GM18499 (cell line): ENCODE results near the gene ABCG5.
A peak's percentile ranks its signal among the peaks of the same experiment; 100 is the strongest.

Experiments
- ATAC-seq: cut with Tn5 transposase; IDR thresholded peaks from one replicate; pipeline ENCODE4 v1.9.1; 2021; ENCODE audit warnings: moderate number of reproducible peaks; ENCODE audit not compliant: insufficient read depth, unreplicated experiment

Gene ABCG5

DNA sequence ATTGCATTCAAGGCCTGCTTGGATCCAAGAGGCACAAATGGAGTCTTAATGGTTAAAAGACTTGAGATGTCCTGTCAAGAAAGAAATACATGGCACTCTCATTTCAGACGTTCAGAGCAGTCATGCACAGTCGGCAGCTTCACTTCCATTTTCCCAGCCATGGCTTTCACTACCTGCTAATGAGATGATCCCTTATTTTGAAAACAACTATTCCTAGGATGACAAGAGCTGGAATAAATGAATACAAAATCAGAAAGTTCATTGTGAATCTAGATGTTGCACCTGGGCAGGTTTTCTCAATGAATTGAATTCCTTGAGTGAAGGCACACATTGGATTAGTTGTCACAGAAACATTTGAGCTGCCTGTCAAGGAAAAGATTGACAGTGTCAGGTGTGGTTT is 25.7 kb downstream of the ABCG5 start:
- no peak for ATAC-seq

DNA sequence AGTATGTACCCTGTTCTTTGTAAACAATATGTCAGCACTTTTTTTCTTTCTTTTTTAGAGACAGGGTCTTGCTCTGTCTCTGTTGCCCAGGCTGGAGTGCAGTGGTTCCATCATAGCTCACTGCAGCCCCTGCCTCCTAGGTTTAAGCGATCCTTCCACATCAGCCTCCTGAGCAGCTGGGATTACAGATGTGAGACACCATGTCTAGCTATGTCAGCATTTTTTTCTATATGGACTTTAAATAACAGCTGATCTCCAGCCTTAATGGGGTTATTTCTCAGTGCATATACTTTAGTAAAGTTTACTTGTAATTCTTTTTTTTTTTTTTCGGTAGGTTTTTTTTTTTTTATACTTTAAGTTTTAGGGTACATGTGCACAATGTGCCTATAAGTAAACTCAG is 26.6 kb downstream of the ABCG5 start:
- no peak for ATAC-seq

DNA sequence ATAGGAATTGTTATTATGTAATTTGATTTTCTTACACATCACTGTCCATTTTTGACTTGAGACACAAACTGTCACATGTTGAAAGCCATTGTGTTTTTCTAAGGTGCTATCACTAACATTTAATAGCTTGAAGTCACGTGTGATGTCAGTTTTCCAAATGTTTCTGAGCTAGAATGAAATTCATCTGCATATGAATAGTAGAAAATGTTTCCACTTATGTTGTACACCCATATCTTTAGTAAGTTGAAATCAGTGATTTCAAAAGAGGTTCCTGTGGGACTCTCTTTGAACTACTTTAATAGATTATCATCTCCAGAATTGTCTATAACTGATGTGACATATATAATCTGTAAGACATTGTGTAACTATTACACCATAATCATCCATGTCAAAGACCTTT is 27.8 kb downstream of the ABCG5 start:
- no peak for ATAC-seq

DNA sequence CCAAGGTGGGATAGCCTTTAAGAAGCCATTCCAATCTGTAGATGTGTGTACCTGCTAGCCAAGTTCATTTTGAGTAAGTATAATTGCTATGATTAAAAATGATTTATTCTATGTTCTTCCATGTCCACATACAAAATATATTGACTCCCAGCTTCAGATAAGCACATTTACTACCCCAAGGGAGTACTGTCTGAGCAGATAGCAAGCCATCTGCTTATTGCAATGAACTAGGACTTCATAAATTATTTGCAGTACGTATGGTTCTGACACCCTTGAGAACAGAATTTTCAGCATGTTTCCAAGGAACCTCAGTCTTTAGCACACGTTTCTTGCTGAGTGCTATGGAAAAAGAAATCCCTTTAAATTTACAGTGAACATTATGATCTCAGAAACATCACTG is 28.2 kb downstream of the ABCG5 start:
- no peak for ATAC-seq

DNA sequence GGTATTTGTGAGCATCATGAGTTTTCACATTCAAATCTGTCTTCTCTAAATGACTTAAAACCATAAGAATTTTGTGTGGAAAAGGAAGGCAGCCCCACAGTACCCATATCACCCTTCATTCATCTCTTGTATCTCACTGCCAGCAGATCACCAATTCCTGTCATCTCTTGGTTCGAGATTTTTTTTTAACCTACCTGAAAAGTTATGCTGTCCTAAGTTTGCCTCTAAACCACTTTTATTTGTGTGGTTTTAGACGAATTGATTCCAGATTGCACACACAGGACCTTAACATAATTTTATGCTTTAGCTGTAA is 32.0 kb downstream of the ABCG5 start:
- no peak for ATAC-seq

DNA sequence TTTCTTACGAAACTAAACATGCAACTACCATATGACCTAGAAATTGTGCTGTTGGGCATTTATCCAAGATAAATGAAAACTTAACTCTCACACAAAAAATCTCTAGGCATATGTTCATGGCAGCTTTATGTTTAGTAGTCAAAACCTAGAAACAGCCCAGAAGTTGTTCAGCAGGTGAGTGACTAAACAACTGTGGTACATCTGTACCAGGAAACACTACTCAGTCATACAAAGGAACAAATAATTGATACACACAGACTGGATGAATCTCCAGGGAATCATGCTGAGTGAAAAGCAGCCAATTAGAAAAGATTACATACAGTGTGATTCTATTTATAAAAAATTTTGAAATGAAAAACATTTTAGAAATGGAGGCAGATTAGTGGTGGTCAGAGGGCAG is 35.5 kb downstream of the ABCG5 start:
- no peak for ATAC-seq

DNA sequence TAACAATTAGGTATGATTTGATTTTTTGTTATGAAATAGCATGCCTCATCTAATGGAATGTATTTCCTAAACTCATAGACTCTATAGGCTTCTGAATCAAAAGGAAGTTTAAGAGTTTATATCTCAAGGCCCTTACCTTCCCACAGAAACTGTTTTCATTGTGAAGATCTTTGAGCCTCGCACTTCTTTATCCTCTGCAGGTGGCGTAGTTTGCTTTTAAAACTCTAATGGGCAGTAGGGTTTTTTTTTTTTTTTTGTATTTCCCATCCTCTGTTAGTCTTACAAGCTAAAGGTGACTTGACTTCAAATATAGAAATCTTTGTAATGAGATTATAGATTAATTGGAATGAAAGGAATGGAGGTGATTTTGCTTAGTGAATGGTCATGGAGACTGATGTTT is 36.5 kb downstream of the ABCG5 start:
- ATAC-seq = no peak

DNA sequence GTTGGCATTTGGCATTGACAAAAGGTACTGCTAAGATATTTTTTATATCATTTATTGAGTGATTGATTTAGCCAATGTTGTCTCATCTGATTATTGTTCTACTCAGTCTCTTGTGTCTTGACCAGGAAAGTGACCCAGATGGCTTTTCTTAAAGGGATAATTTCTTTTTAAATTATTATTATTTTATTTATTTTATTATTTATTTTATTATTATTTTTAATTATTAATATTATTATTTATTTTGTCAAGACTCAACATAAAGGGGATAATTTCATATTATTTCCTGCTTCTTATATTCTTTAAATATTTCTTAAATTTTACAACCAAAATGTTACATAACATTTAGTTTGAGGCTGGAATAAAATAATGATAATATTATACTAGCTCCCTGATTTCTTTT is 37.7 kb downstream of the ABCG5 start:
- no peak for ATAC-seq

DNA sequence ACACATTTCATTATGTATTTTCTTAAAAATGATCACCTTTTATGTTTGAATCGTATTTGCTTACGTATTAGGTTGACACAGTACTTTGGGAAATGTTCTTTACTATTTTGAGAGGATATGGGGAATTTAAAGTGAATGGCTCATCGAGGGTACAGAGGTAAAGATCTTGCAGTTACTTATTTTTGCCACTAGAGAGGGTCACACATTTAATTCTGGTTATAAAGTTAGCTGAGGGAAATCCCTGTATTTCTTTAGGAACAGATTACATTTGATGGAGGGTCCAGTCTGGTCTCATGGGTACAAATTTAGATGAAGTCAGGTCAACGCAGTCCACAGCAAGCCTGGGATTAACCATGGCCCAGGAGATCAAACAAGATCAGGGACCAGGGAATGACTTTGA is 40.3 kb downstream of the ABCG5 start:
- no peak for ATAC-seq

DNA sequence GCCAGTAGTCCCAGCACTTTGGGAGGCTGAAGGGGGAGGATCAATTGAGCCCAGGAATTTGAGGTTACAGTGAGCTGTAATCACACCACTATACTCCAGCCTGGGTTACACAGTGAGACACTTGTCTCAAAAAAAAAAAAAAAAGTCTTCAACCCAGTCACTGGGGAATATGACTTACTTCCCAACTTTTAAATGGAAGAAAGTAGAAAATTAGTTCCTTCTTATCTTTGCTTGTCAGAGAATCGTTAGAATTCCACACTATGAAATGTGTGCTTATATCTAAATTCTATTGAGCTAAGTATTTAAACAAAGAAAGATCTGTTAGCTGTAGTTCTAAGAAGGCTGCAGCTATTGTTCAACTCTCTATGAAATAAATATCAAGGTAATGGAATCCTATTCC is 42.4 kb downstream of the ABCG5 start:
- ATAC-seq = no peak

DNA sequence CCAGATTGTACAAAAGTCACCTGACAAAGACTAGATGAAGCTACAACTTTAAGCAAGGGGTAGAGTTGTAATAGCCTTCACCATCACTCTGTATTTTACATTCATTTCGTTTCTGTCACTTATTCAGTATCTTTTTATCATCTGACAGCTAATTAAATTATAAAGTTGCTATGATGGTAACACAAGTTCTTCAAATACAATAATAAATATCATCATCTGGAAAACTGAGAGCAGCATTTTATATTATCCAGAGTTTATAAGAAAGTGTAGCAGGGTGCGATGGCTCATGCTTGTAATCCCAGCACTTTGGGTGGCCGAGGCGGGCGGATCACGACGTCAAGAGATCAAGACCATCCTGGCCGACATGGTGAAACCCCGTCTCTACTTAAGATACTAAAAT is 43.7 kb downstream of the ABCG5 start:
- ATAC-seq = no peak

DNA sequence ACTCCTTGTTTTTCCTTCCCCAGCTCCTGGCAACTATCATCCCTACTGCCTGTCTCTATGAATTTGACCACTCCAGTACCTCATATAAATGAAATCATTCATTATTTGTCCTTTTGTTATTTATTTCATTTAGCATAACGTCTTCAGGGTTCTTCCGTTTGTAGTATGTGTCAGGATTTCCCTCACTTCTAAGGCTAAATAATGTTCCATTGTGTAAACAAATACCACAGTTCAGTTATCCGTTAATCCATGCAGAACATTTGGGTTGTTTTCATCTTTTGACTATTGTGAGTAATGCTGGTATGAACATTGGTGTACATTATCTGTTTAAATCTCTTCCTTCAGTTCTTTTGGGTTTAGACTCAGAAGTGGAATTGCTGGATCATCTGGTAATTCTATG is 46.0 kb downstream of the ABCG5 start:
- no peak for ATAC-seq

DNA sequence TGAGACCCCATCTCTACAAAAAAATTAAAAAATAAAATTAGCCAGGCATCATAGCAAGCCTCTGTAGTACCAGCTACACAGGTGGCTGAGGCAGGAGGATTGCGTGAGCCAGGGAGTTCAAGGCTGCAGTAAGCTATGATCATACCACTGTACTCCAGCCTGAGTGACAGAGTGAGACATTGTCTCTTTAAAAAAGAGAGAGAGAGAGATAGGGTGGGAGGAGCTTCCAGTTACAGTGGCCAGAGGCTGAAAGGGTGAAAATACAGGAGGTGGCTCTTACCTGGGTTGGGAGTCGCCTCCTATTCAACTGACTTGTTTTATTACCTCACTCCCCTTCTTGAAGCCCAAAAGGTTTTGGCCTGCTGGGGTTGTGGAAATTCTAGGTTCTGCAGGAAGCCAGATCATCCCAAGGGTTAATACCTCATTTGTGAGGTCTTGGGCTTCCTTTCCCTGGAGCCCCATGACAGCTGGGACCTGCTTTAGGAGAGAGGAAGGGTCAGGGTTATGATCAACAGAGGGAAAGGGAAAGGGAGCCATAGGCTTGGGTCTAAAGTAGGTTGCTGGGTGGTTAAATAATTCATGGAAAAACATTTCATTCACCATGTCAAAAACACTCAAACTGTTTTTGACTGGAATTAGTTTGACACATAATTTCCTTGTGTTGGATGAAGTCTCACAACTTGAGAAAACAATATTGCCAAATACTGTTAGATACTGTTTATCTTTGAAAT is 47.4 kb downstream of the ABCG5 start:
- no peak for ATAC-seq

DNA sequence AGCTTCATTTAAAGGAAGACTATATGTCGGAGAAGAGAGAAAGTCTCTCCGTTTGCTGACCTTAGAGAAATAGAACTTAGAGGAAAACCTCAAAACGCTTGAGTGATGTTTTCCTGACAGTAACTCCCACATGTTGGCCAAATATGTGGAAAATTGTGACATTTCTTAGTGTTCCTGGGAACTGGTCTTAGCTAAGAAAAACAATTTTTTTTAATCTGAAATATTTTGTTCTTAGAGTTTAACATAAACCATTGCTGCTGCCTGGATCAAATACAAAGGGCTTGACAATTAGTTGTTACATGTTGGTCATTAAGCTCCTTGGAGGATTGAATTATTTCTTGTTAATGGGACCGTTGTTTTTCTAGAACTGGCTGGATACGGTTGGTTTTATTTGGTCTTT is 48.5 kb downstream of the ABCG5 start:
- no peak for ATAC-seq

DNA sequence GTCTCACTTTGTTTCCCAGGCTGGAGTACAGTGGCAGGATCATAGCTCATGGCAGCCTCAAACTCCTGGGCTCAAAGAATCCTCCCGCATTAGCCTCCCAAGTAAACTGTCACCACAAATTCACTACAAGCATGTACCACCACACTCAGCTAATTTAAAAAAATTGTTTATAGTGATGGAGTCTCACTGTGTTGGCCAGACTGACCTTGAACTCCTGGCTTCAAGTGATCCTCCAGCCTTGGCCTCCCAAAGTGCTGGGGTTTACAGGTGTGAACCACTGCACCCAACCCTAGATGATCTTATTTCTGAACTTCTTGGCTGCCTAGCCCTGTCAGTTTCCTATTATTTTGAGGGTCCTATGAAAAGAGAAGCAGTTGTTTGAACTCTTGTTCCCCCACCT is 50.0 kb downstream of the ABCG5 start:
- no peak for ATAC-seq

DNA sequence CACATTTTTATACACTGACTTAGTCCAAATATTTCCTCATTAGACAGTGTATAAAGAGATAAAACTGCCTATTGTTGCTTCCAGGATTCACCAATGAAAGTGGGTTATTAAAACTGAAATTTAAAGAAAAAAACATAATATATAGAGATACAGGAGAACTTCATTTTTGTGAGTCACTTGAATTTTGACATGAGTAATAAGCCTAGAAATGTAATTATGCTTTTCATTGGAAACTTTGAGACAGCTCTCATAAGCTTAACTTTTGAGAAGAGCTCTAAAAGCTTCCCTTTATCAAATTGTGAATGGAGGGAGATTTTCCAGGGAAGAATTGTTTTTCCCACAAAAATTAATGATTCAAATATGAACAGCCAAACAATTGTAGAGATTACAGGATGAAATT is 50.7 kb downstream of the ABCG5 start:
- no peak for ATAC-seq

DNA sequence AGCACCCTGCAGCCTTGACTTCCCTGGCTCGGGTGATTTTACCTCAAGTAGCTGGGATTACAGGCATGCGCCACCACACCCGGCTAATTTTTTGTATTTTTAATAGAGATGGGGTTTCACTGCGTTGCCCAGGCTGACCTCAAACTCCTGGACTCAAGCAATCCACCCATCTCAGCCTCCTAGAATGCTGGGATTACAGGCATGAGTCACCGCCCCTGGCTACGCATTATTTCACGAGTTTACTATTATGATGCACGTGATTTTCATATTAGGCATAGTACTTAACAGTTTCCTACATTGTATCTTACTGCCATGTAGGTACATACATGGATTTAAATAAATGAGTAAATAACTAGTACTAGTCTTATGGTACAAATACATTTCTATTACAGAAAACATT is 60.4 kb downstream of the ABCG5 start:
- ATAC-seq = no peak

DNA sequence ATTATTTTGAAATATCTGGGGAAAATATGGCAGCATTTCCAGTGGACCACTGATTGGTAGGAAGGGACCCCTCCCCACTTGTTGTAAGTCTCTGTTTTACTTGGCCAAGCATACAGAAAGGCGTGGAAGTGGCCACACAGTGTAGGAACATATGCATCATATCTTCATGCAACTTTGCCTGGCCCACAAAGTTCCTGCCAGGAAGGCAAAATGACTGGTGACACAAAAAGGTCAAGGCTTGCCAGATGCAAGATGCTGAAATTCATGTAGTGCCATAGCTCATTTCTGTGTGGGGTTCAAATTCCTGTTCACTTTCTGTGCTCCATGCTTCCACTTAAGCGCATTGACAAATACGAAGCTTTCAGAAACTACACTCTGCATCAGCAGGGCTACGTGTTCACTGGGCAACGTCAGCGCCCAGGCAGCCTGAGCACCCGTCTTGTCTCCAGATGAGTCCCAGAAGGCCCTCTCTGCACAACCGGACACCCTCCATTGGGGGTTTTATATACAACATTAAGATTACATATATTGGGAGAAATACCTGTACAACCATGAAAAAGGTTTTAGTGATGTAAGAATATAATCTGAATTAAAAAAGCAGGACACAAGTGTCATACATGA is 61.2 kb downstream of the ABCG5 start:
- no peak for ATAC-seq

DNA sequence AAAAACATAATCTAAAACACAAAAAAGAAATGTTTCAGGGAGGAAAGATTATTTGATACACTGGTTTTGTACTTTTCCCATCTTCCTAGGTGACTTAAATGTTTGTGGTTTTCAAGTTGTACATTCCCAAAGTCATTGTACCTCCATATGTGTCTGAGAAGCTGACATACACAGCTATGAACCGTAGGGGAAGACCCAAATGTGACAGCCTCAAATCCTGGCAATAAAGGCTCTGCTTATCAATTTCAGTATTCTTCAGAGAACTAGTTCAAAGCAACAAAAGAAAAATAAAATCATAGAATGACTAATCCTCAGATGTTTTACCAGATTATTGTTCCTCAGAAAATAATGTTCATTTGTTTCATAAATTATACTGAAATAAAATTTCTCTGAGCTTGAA is 62.3 kb downstream of the ABCG5 start:
- no peak for ATAC-seq

DNA sequence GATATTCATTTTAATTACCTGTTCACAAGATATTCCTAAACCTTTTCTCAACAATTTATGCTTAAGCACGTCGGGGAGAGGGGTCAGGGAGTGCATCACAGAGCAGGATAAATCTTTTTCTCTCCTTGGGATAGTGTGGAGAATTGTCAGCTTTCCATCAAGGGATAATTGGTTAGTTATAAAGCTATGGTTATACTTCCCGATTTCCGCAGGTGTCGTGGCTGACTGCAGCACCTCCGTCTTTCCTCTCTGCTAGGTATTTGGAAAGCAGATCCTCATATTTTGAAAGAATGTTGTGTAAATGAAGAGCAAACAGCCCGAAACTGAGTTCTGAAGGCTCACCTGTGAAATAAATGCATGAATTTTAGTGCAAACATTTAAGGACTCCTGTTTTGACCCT is 64.0 kb downstream of the ABCG5 start:
- ATAC-seq = no peak

DNA sequence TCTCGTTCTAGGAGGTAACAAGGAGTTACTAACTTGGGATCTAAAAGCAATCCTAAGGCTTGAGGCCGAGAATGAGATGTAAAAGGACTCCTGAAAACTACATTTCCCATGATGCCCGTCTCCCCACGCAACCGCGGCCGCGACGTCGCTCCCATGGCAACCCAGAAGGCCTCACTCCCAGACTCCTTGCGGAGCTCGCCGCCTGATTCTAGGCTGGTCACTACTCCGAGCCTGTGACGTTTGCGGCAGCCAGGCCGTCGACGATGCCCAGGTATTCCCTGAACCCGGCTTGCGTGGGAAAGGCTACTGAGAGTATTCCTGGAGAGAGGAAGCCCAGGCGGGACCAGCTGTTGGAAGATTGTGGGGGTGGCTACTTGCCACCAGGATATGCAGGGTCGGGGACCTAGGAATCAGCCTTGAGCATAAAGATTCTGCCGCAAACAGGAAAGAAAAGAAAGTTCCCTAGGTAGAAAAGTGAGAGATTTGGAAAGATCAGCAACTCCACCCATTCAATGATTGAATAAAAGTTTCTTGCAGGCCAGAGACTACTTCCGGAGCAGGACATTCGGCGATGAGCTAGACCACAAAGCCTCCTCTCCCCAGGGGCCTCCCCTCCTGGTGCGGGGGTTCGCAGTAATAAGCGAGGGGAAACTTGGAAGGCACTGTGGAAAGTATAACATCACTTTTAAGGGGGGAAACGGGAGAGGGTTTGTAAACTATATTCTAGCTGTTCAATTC is 64.6 kb downstream of the ABCG5 start, which contains the start of gene DYNC2LI1:
DYNC2LI1 (plus strand) TSS at position 164 of the 738 bp plus-strand sequence; CDS start at position 264, 100 bp downstream.
- peak; percentile 88 for ATAC-seq

DNA sequence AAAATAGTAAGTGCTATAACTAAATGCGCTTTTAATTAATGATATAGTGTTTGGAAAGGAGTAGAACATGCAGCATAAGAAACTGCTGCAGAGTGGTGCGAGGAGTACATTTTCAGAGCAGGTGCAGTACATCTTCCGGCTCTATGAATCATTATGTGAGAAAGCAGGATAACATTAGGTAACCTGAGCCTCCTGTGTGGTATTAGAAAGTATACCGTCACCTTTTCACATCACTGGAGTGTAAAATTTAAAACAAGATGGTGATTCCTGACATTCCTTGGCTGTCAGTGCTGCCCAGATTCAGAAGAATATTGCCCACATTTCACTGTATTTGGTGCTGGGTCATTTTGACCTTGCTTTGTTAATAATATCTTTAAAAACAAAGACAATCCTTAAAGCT is 72.6 kb downstream of the ABCG5 start:
- ATAC-seq = no peak
